ENCODE results near the gene ADAMTSL2. TPM values are rescaled to one million over a fixed set of nuclear protein-coding genes. Genes with fewer than 3 reads are reported as not detected.

ADAMTSL2 gene
- total and polyA plus RNA-seq, 5 experiments from 2014 or later: 0.03 to 0.66 (median 0.29) TPM; not detected in 1

DNA sequence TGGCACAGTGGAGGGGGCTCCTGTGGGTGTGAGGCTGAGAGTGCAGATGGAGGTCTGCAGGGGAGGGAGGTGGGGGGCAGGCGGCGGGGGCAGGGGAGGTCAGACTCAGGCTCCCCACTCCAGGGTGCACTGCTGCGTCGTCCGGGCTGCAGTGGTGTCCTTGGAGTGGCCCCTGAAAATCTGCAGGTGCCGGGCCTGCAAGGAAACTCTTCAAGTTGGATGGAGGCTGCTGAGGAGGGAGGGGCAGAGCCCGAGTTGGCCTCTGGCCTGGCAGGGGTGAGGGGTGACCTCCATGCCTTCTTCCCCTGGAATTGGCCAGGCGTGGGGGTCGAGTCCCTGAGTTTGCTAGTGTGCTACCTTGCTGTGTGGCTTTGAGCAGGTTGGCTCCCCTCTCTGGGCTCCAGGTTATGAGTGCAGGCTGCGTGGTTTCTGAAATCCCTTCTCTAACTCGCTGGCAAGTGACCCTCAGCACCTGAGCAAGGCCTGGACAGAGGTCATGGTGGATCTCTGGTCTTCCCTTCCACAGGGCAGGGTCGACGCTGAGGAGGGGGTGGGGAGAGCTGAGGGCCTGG, 888 bp downstream of the ADAMTSL2 start:
- Mint-ChIP-seq H3K36me3 (no peaks in the 10 kb centered on the region), H3K27ac (peak overlapping the region in 4 of 10 donors; percentile 21 to 70 (median 40)), H3K4me1 (peaks cover 11 to 30% (median 24%) of the 10 kb centered on the region in 4 donors), H3K27me3 (peaks cover 0 to 13% (median 0%) of the 10 kb centered on the region in 5 donors), H3K9me3 (no peaks in the 10 kb centered on the region), H3K4me3 (peak overlapping the region in 6 of 10 donors; percentile 4 to 63 (median 50))
- POLR2A ChIA-PET: interaction anchor here (1.9 kb wide), 1 partner anchor 26 kb away, joined by 14 read pairs; no protein-coding TSS in a partner anchor
- ATAC-seq (no peak), DNase-seq (no peak)

GRCh38 chr9:133536080-133536479, 1.6 kb downstream of the ADAMTSL2 start:
- no peak for DNase-seq
- peaks cover 11 to 30% (median 25%) of the 10 kb centered on the region in 4 donors for H3K4me1 Mint-ChIP-seq
- H3K27ac Mint-ChIP-seq: peak overlapping the region in 1 of 10 donors; percentile 70

GRCh38 chr9:133536536-133536935, 2.0 kb downstream of the ADAMTSL2 start:
- no peaks in the 10 kb centered on the region for H3K36me3 Mint-ChIP-seq
- peaks cover 0 to 14% (median 0%) of the 10 kb centered on the region in 5 donors for H3K27me3 Mint-ChIP-seq
- H3K4me3 Mint-ChIP-seq: no peak overlapping the region

More at GRCh38 chr9:133536080-133536479, 1.6 kb downstream of the ADAMTSL2 start:
- Mint-ChIP-seq H3K36me3 (no peaks in the 10 kb centered on the region), H3K9me3 (no peaks in the 10 kb centered on the region), H3K4me3 (peak overlapping the region in 3 of 10 donors; percentile 26 to 63 (median 59)), H3K27me3 (peaks cover 0 to 14% (median 0%) of the 10 kb centered on the region in 5 donors)
- POLR2A ChIA-PET: no interaction called here
- no peak for ATAC-seq

GRCh38 chr9:133537257-133537656, 2.8 kb downstream of the ADAMTSL2 start:
- POLR2A ChIA-PET: no interaction called here
- no peak for DNase-seq
- no peaks in the 10 kb centered on the region for H3K9me3 Mint-ChIP-seq
- peaks cover 0 to 13% (median 0%) of the 10 kb centered on the region in 5 donors for H3K27me3 Mint-ChIP-seq
- H3K4me1 Mint-ChIP-seq: peaks cover 11 to 30% (median 25%) of the 10 kb centered on the region in 4 donors
- H3K36me3 Mint-ChIP-seq: no peaks in the 10 kb centered on the region
- H3K4me3 Mint-ChIP-seq: no peak overlapping the region
- ATAC-seq: no peak
- H3K27ac Mint-ChIP-seq: no peak overlapping the region

More at GRCh38 chr9:133536536-133536935, 2.0 kb downstream of the ADAMTSL2 start:
- POLR2A ChIA-PET: no interaction called here
- no peak for ATAC-seq
- no peak for DNase-seq
- H3K27ac Mint-ChIP-seq: peak overlapping the region in 1 of 10 donors; percentile 70
- peaks cover 11 to 30% (median 25%) of the 10 kb centered on the region in 4 donors for H3K4me1 Mint-ChIP-seq
- H3K9me3 Mint-ChIP-seq: no peaks in the 10 kb centered on the region

DNA sequence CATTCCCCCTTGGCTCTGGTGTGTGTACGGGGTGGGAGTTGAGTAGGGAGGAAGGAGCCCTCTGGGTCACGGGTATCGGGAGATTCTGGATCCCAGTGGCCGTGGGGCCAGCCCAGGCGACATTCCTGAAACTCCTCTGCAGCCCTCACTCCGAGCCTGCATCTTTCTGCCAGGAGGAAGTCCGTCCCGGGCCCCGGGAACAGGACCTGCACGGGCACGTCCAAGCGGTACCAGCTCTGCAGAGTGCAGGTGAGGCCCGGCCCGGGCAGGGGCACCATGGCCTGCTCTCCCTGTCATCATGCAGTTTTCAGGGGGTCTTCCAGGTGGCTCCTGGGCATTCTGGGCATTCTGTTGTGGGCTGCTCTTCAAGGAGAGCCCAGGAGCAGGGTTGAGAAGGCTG, 3.7 kb downstream of the ADAMTSL2 start:
- no peak for DNase-seq
- peaks cover 0 to 11% (median 0%) of the 10 kb centered on the region in 5 donors for H3K27me3 Mint-ChIP-seq
- H3K36me3 Mint-ChIP-seq: no peaks in the 10 kb centered on the region
- no peaks in the 10 kb centered on the region for H3K9me3 Mint-ChIP-seq
- no peak overlapping the region for H3K4me3 Mint-ChIP-seq
- POLR2A ChIA-PET: no interaction called here
- H3K4me1 Mint-ChIP-seq: peaks cover 9 to 23% (median 19%) of the 10 kb centered on the region in 4 donors
- H3K27ac Mint-ChIP-seq: peak overlapping the region in 1 of 10 donors; percentile 57
- ATAC-seq: no peak

DNA sequence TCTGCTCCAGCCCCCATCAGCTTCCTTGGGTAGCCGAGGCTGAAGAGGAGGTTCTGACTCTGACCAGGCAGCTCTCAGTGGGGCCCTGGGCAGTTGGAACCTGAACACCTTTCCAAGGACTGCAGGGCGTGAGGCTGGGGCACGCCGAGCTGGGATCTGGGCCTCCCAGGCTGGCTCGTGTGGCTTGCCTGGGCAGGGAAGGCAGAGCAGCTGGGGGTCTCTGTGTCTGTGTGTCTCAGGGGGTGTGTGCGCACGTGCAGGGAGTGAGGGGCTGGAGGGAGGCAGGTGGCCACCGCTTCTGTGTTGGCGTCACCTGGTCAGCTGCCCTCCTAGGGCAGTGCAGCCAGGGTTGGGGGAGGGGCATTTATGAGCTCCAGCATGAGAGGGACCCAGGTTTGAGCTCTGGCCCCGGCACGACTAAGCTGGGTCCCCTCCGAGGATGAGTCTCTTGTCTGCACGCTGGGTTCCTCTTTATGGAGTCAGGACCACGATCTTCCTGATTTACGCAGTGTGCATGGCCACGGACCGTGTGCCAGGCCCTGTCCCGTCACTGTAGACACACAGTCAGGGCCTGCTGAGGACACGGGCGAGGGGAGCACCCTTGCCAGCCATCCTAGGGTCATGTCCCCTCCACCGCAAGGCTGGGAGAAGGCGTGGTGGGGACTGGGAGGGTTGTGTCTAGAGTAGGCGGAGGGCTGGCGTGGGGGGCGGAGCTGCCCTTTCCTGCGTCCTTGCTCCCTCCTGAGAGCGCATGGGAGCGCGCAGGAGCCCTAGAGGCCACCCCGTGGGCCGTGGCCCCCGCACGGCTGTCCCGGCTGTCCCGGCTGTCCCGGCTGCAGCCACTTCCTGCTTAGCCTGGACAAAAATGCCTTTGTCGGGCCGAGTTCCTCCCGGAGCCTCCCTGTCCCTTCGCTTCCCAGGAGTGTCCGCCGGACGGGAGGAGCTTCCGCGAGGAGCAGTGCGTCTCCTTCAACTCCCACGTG, 4.6 kb downstream of the ADAMTSL2 start:
- H3K4me3 Mint-ChIP-seq: peak overlapping the region in 3 of 10 donors; percentile 23 to 50 (median 25)
- no peaks in the 10 kb centered on the region for H3K9me3 Mint-ChIP-seq
- H3K27me3 Mint-ChIP-seq: peaks cover 0 to 8% (median 0%) of the 10 kb centered on the region in 5 donors
- no peak for DNase-seq
- POLR2A ChIA-PET: no interaction called here
- H3K36me3 Mint-ChIP-seq: no peaks in the 10 kb centered on the region
- H3K4me1 Mint-ChIP-seq: peaks cover 7 to 17% (median 10%) of the 10 kb centered on the region in 4 donors
- ATAC-seq: no peak
- H3K27ac Mint-ChIP-seq: peak overlapping the region in 2 of 10 donors; percentile 11 to 40

- H3K27me3 Mint-ChIP-seq: peaks cover 0 to 8% (median 0%) of the 10 kb centered on the region in 5 donors
- H3K36me3 Mint-ChIP-seq: no peaks in the 10 kb centered on the region
- H3K4me1 Mint-ChIP-seq: peaks cover 7 to 11% (median 9%) of the 10 kb centered on the region in 4 donors
- ATAC-seq: no peak
- no peak overlapping the region for H3K27ac Mint-ChIP-seq
- no peak overlapping the region for H3K4me3 Mint-ChIP-seq
- DNase-seq: no peak
- H3K9me3 Mint-ChIP-seq: no peaks in the 10 kb centered on the region
- POLR2A ChIA-PET: no interaction called here
Measured at GRCh38 chr9:133539991-133540697, 5.6 kb downstream of the ADAMTSL2 start.

GRCh38 chr9:133540698-133541025, 6.2 kb downstream of the ADAMTSL2 start:
- no peak overlapping the region for H3K4me3 Mint-ChIP-seq
- ATAC-seq: no peak
- H3K4me1 Mint-ChIP-seq: peaks cover 5 to 9% (median 8%) of the 10 kb centered on the region in 4 donors
- H3K36me3 Mint-ChIP-seq: no peaks in the 10 kb centered on the region
- H3K27ac Mint-ChIP-seq: no peak overlapping the region
- H3K9me3 Mint-ChIP-seq: no peaks in the 10 kb centered on the region
- peaks cover 0 to 8% (median 0%) of the 10 kb centered on the region in 5 donors for H3K27me3 Mint-ChIP-seq
- POLR2A ChIA-PET: no interaction called here
- DNase-seq: no peak

DNA sequence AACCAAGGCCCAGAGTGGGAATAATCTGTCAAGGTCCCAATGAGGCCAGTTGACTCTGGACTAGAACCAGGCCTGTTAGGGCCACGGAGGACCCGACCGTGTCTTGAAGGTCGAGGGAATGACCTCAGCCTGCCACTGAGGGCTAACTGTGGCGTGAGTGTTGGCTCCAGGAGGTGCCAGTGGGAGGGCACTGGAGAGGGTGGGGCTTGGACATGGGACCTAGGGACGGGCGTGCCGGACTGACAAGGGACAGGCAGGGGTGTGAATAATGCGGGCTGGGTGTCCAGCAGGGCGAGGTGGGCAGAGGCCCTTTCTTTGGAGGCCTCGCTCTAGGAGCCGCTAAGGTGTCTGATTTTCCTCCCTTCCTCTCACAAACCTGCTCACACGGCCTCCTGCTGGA, 7.5 kb downstream of the ADAMTSL2 start:
- peaks cover 0 to 6% (median 0%) of the 10 kb centered on the region in 5 donors for H3K27me3 Mint-ChIP-seq

DNA sequence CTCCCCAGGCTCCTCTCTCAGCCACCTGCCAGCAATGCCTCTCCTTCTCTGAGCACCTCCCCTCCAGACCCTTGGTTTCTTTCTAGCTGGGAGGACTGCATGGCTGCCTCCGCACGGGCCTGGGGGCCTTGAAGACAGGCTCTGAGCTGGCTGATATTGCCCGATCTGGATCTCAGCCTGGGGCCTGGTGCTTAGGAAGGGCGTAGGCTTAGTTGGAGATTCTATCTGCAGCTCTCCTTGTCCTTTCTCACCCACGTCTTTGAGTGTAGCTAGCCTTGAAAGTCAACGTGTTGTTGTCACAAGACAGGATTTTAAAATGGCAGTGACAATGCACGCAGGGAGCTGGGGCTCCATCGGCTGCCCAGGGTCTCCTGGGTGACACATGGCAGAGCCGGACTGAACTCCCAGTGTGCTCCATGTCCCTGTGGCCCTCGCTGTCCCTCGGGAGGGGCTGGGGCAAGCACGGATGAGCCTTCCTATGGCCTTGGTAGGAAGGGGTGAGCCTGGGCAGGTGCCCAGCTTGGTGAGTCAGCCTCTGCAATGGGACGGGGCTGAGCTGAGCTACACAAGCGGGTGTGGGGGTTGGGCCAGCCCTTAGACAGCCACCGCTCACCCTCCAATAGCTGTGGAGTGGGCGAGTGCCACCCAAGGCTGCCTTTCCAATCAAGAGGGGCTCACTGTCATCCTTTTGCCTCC, 9.4 kb downstream of the ADAMTSL2 start:
- Mint-ChIP-seq H3K4me1 (peaks cover 4 to 7% (median 6%) of the 10 kb centered on the region in 4 donors), H3K9me3 (no peaks in the 10 kb centered on the region), H3K27ac (no peak overlapping the region), H3K27me3 (peaks cover 0 to 6% (median 0%) of the 10 kb centered on the region in 5 donors), H3K4me3 (no peak overlapping the region), H3K36me3 (no peaks in the 10 kb centered on the region)
- POLR2A ChIA-PET: no interaction called here
- ATAC-seq (no peak), DNase-seq (no peak)

More for the DNA sequence above, 7.5 kb downstream of the ADAMTSL2 start:
- POLR2A ChIA-PET: no interaction called here
- H3K27ac Mint-ChIP-seq: no peak overlapping the region
- H3K4me1 Mint-ChIP-seq: peaks cover 5 to 9% (median 8%) of the 10 kb centered on the region in 4 donors
- ATAC-seq (no peak), DNase-seq (no peak)
- H3K9me3 Mint-ChIP-seq: no peaks in the 10 kb centered on the region
- no peak overlapping the region for H3K4me3 Mint-ChIP-seq
- H3K36me3 Mint-ChIP-seq: no peaks in the 10 kb centered on the region

- H3K27me3 Mint-ChIP-seq: no peaks in the 10 kb centered on the region
- no peak for ATAC-seq
- no peaks in the 10 kb centered on the region for H3K36me3 Mint-ChIP-seq
- no peak overlapping the region for H3K27ac Mint-ChIP-seq
- POLR2A ChIA-PET: no interaction called here
- H3K4me1 Mint-ChIP-seq: no peaks in the 10 kb centered on the region
- H3K4me3 Mint-ChIP-seq: no peak overlapping the region
- no peak for DNase-seq
- H3K9me3 Mint-ChIP-seq: no peaks in the 10 kb centered on the region
Measured at GRCh38 chr9:133545494-133546286, 11.2 kb downstream of the ADAMTSL2 start.
